SK-N-SH (cell line): Measurements from ENCODE around the gene GUCY1A1.

Experiments
- CHD2 ChIP-seq: fragments of 150-350 bp; IDR thresholded peaks from 2 replicates; pipeline ENCODE4 v1.6.1; 2018; ENCODE audit warnings: low read length; ENCODE audit not compliant: partially characterized antibody
- CTCF ChIP-seq: fragments of 200-600 bp; sonication (generic); IDR thresholded peaks from 2 replicates; pipeline ENCODE4 v1.6.1; 2017; ENCODE audit warnings: antibody characterized with exemption, mild to moderate bottlenecking, moderate library complexity
- SIN3A ChIP-seq: IDR thresholded peaks from 2 replicates; pipeline ENCODE4 v1.6.1; 2012; ENCODE audit warnings: low read depth, mild to moderate bottlenecking, low read length, moderate library complexity, borderline replicate concordance

GRCh38 chr4:155639704-155640523 is 26.7 kb upstream of the GUCY1A1 start:
- TF ChIP-seq CTCF: no peak
- TF ChIP-seq CHD2: no peak
- TF ChIP-seq SIN3A: no peak
